GM12892 (cell line): ENCODE results near the gene CYS1. TPM values are rescaled to one million over a fixed set of nuclear protein-coding genes. Genes with fewer than 3 reads are reported as not detected.

Experiments used
- DNase-seq: peaks from one replicate; pipeline ENCODE4 v3.0.0; 2011; ENCODE audit not compliant: insufficient read length
- FAIRE-seq: peaks from 2 replicates; lab custom pipeline; 2011; peaks lifted over from hg19 to GRCh38; lab: Jason Lieb, UNC
- POLR2A ChIP-seq: IDR thresholded peaks from 2 replicates; pipeline ENCODE4 v1.6.1; 2011; ENCODE audit warnings: low read depth, low read length, control low read depth
- POLR2AphosphoS5 ChIP-seq: IDR thresholded peaks from 2 replicates; pipeline ENCODE4 v1.6.1; 2011; ENCODE audit warnings: low read depth, low read length, control low read depth
- TAF1 ChIP-seq: IDR thresholded peaks from 2 replicates; pipeline ENCODE4 v1.6.1; 2011; ENCODE audit warnings: low read depth, mild to moderate bottlenecking, control low read depth, low read length, borderline replicate concordance
- polyA plus RNA-seq: library from polyadenylated mRNA; unstranded; fragments of >200 nt; gene quantifications from one replicate; pipeline ENCODE4 v1.2.1, GENCODE V29; 2012; ENCODE audit warnings: missing spikeins, inconsistent platforms; ENCODE audit not compliant: missing spikeins

CYS1 gene
- 2.6 TPM for polyA plus RNA-seq

GRCh38 chr2:10079870-10080535 is at the start of gene CYS1:
CYS1 (minus strand) TSS chr2:10080411; CDS start chr2:10080223, 188 bp downstream.
- DNase-seq: no peak
- no peak for FAIRE-seq
- TF ChIP-seq POLR2A: no peak
- TF ChIP-seq TAF1: no peak
- TF ChIP-seq POLR2AphosphoS5: no peak

GRCh38 chr2:10129490-10129889 is 49.3 kb upstream of the CYS1 start:
- no peak for TF ChIP-seq POLR2AphosphoS5
- DNase-seq: no peak
- no peak for FAIRE-seq

- no peak for FAIRE-seq
- TF ChIP-seq TAF1 (no peak), POLR2AphosphoS5 (peak; percentile 50; the same call in 1 of the 2 replicates), POLR2A (no peak)
- no peak for DNase-seq
Measured at GRCh38 chr2:10128420-10128819, 48.2 kb upstream of the CYS1 start.

- TF ChIP-seq TAF1: no peak
- peak; percentile 13 for TF ChIP-seq POLR2A
- TF ChIP-seq POLR2AphosphoS5: no peak; the same call in 1 of the 2 replicates
- no peak for DNase-seq
- no peak for FAIRE-seq
Measured at GRCh38 chr2:10126632-10127026, 46.4 kb upstream of the CYS1 start.

GRCh38 chr2:10125842-10126631 is 45.8 kb upstream of the CYS1 start:
- FAIRE-seq (no peak), DNase-seq (no peak)
- TF ChIP-seq POLR2A (peak; percentile 48; the same call in 1 of the 2 replicates), POLR2AphosphoS5 (peak; percentile 41; the same call in 1 of the 2 replicates), TAF1 (no peak)

- DNase-seq (no peak), FAIRE-seq (peak; percentile 24)
Measured at GRCh38 chr2:10124538-10125045, 44.4 kb upstream of the CYS1 start.

GRCh38 chr2:10123281-10123680 is 43.1 kb upstream of the CYS1 start:
- FAIRE-seq (no peak), DNase-seq (no peak)
- no peak for TF ChIP-seq POLR2AphosphoS5
- no peak for TF ChIP-seq POLR2A
- TF ChIP-seq TAF1: no peak

More at GRCh38 chr2:10124538-10125045, 44.4 kb upstream of the CYS1 start:
- TF ChIP-seq POLR2A (no peak), TAF1 (no peak), POLR2AphosphoS5 (no peak)

- DNase-seq: peak; percentile 92
- peak; percentile 30 for FAIRE-seq
- TF ChIP-seq POLR2AphosphoS5 (peak; percentile 95), TAF1 (peak; percentile 74), POLR2A (peak; percentile 98)
Measured at GRCh38 chr2:10122500-10123280, 42.5 kb upstream of the CYS1 start, which contains the start of gene RRM2. RRM2 (plus strand) TSS chr2:10122739; CDS start chr2:10122799, 60 bp downstream.

- no peak for DNase-seq
- peak; percentile 3; the same call in 1 of the 2 replicates for TF ChIP-seq POLR2AphosphoS5
- TF ChIP-seq POLR2A: no peak
- FAIRE-seq: no peak
Measured at GRCh38 chr2:10120877-10121574, 40.8 kb upstream of the CYS1 start.

GRCh38 chr2:10120158-10120876 is 40.1 kb upstream of the CYS1 start:
- peak; percentile 90 for DNase-seq
- TF ChIP-seq TAF1: no peak
- peak; percentile 93 for TF ChIP-seq POLR2A
- TF ChIP-seq POLR2AphosphoS5: peak; percentile 88
- FAIRE-seq: peak; percentile 80

GRCh38 chr2:10119601-10120157 is 39.5 kb upstream of the CYS1 start:
- DNase-seq (no peak), FAIRE-seq (no peak)
- TF ChIP-seq POLR2AphosphoS5 (no peak), TAF1 (no peak), POLR2A (no peak)

- no peak for TF ChIP-seq POLR2A
- no peak for TF ChIP-seq TAF1
- no peak for TF ChIP-seq POLR2AphosphoS5
- FAIRE-seq: no peak
- DNase-seq: no peak
Measured at GRCh38 chr2:10119027-10119325, 38.8 kb upstream of the CYS1 start.
